Measurements from ENCODE around the gene SEC14L6.

The SEC14L6 gene

DNA sequence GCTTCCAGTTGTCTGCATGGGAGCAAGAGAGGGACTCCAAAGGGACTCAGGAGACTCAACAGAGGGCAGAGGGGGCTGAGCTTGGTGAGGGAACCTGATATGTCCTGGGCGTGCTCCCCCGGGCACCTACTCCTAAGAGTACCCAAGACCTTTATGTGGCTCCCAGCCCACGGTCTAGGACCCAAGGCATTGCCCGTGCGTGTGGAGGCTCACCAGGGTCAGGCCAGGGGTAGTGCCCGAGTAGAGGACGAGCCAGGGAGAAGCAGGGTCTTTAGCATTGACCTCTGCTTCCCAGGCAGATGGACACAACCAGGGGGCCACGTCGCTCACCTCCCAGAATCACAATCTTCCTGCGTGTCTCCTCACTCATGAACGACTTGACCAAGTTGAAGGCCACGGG, 54.4 kb downstream of the SEC14L6 start:
- DNase-seq (ENCODE audit: low spot score): no peak

DNA sequence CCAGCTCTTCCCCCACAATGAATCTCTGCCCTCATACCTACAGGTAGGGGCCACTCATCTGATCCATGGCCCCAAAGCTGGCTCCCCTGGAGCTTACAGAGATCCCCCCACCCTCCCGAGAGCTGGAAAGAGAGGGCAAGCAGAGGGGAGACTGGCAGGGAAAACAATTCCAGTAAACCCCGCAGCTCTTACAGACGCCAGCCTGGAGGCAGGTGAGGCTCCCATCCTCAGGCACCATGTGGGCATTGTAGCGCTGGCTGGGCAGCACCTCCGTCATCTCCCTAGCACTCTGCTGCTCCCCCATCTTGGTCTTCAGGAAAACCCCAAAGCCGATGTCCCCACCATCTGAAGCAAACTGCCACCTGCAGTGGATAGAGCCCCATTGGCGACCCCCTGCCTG, 55.2 kb downstream of the SEC14L6 start:
- no peak for DNase-seq (ENCODE audit: low spot score)

DNA sequence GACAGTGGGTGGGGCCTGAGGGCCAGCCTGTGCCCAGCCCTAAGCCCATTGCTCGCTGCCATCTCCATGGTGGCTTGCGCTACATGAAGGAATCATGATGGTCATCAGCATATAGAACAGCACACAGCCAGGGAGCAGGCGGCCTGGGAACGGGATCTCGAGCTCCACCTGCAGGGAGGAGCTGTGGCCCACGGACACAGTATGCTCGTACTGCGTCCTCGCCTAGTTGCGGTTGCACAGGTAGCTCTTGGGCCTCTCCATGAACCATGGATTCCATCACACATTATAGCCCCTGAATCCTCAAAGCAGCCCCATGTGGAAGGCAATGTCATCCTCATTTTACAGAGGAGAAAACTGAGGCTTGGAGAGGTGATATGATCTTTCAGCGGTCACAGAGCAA, 56.1 kb downstream of the SEC14L6 start:
- DNase-seq (ENCODE audit: low spot score): no peak

GRCh38 chr22:30488121-30488520, 58.4 kb downstream of the SEC14L6 start:
- DNase-seq (ENCODE audit: low spot score): no peak

- DNase-seq (ENCODE audit: low spot score): no peak
These were observed 59.9 kb downstream of the SEC14L6 start for GRCh38 chr22:30486661-30487115.

- no peak for DNase-seq (ENCODE audit: low spot score)
These were observed 60.4 kb downstream of the SEC14L6 start for GRCh38 chr22:30486118-30486517.

DNA sequence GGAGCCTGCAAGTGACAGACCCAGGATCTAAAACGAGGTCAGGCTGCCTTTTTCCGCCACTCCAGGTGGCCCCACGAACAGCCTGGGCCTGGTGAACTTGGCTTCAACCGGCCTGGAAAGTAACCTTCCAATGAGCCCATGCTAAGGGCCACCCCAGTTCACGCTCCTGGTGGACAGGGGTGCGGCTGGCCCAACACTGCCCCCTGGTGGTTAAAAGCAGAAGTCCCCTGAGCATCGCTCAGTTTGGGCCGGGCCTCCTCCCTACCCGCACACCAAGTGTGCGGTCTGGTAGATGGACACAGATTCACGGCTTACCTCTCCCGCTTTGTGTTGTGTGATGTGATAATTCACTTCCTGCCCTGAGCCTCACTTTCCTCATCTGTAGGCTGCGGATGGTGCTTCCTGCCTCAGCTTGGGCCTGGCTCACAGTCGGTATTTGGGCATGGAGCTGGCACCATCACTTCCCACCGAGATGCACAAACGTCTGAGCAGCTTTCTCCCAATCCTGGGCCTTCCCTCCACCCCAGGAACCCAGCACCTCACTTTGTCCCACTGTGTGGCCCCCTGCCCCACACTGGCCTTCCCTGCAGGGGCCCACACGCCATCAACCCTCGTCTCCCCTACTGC, 61.1 kb downstream of the SEC14L6 start:
- DNase-seq (ENCODE audit: low spot score): peak; percentile 52

DNA sequence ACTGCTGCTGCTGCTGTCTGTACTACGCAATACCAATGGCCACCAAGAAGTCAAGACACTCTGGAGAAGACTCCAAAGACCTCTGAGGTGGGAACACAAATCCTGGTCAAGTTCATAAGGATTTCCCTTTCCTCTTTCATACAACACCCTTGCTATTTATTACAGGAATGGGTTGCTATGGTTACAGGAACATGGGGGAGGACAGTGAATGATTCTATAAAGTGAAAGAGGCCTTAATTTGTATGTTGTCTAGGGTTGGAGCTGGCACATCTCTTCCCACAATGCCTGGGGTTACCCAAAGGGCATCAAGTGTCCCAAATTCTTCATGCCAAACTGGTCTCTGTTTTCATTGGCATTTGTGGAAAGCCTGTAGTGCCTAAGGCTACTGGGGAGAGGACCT, 63.4 kb downstream of the SEC14L6 start:
- no peak for DNase-seq (ENCODE audit: low spot score)

DNA sequence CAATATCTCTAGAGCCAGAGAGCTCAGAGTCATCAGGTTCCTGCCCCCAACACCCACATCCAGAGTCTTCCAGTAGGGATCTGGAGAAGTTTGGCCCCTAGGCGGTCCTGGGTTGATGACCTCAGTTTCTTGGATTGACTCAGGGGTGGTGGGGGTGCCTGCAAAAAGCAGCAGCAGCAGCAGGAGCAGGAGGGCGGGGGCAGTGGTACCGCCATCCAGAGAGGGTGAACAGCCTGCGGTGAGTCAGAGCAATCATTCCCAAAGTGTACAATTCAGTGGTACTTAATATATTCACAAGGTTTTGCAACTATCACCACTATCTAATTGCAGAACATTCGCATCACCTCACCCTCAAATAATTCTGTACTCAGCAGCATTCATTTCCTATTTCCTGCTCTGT, 64.8 kb downstream of the SEC14L6 start:
- DNase-seq (ENCODE audit: low spot score): no peak

DNA sequence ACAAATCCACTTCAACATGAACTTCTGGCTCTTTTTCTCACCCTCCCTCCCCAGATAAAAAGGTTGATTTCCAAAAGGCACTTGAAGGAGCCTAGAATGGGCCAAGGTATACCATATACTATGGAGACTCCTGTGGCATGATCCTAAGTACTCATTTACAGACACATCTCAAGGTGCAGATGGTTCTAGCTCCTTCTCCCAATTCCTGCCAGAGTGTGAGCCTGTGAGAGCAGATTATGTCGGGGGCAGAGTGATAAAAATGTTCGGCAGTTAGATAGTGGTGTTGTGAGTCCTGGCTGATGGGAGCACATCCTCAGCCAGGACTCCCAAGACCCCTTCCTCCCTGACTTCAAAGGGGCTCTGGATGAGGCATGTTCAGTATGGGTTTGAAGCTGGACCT, 66.6 kb downstream of the SEC14L6 start:
- no peak for DNase-seq (ENCODE audit: low spot score)

GRCh38 chr22:30474683-30475424, 71.7 kb downstream of the SEC14L6 start:
- DNase-seq (ENCODE audit: low spot score): no peak

DNA sequence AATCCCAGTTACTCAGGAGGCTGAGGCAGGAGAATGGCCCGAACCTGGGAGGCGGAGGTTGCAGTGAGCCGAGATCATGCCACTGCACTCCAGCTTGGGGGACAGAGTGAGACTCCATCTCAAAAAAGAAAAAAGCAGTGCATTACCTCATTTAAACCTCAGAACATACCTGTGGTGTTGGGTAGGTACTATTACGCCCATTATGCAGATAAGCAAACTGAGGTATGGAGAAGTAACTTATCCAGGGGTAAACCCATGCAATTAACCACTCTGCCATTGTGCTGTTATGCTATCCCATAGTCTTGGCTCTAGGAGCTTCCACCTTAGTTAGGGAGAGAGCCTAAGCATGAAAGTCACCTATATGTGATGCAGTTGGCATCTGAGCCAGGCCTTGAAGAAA, 72.4 kb downstream of the SEC14L6 start:
- DNase-seq (ENCODE audit: low spot score): no peak

- no peak for DNase-seq (ENCODE audit: low spot score)
These were observed 73.4 kb downstream of the SEC14L6 start for GRCh38 chr22:30472994-30473720.
